Raji (cell line): ENCODE data around the gene OLFML2A.
A peak's percentile ranks its signal among the peaks of the same experiment; 100 is the strongest.

Experiments
- POLR2A ChIP-seq: IDR thresholded peaks from 2 replicates; pipeline ENCODE4 v1.6.1; 2011; ENCODE audit warnings: low read depth, low read length, control low read depth; ENCODE audit not compliant: insufficient read depth

The OLFML2A gene

GRCh38 chr9:124861342-124862229, 84.7 kb downstream of the OLFML2A start, which contains the start of the genes ARPC5L and RPL35:
Gene ARPC5L (plus strand): TSS chr9:124862130. CDS start chr9:124869291, 7,161 bp downstream.
Gene RPL35 (minus strand): TSS chr9:124861957. CDS start chr9:124861912, 45 bp downstream.
- peak; percentile 96 for TF ChIP-seq POLR2A

DNA sequence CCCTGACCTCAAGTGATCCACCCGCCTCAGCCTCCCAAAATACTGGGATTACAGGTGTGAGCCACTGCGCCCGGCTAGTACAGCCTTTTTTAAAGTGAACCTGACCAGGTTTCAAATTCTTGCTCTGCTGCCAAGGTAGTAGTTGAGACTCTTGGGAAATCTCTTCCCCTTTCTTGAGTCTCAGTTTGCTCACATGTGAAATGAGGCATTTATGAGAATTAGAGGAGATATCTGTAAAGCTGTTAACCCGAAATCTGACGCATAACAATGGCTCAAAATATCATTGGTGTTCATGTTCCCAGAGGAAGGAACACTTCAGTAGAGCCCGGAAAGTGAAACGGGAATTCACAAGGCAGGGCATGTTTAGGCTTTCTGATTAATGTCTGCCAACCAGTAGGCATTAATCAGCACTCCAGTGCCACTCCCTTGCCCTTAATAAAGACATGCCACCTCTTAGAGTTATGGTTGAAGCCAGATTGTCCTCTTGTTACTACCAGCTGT, 86.5 kb downstream of the OLFML2A start:
- no peak for TF ChIP-seq POLR2A
